NT2/D1 (cell line): ENCODE data around the gene CTNNA3.

Experiments used
- SUZ12 ChIP-seq: IDR thresholded peaks from 2 replicates; pipeline ENCODE4 v1.6.1; 2011; ENCODE audit not compliant: insufficient read length, insufficient read depth; ENCODE audit errors: extremely low read depth
- YY1 ChIP-seq: IDR thresholded peaks from 2 replicates; pipeline ENCODE4 v1.6.1; 2011; ENCODE audit not compliant: insufficient read length, insufficient read depth
- ZNF274 ChIP-seq: IDR thresholded peaks from 2 replicates; pipeline ENCODE4 v1.6.1; 2011; ENCODE audit warnings: mild to moderate bottlenecking, low read depth, low read length

- TF ChIP-seq ZNF274 (no peak), YY1 (no peak), SUZ12 (no peak)
Measured at GRCh38 chr10:67241451-67241850, 454.5 kb downstream of the CTNNA3 start.
